B cell (primary cell): ENCODE data around the gene RNF130. TPM values are rescaled to one million over a fixed set of nuclear protein-coding genes. Genes with fewer than 3 reads are reported as not detected.

ENCODE experiments used
- ATAC-seq: fragments of 200-7000 bp; cut with Tn5 transposase; one replicate; pipeline ENCODE4 v1.10.0; 2021; ENCODE audit warnings: low read depth, mild to moderate bottlenecking, moderate number of reproducible peaks, moderate library complexity
- CTCF ChIA-PET: fragments of 350-600 bp; sonication (Branson Sonifier 250); formaldehyde crosslinking; loops from one replicate; lab custom pipeline; 2021; ENCODE audit warnings: antibody characterized with exemption, inconsistent platforms; lab: Charles Lee
- POLR2A ChIA-PET: fragments of 350-600 bp; sonication (Branson Sonifier 250); formaldehyde crosslinking; loops from one replicate; lab custom pipeline; 2021; ENCODE audit warnings: antibody characterized with exemption; lab: Charles Lee
- DNase-seq: peaks from one replicate; pipeline ENCODE4 v3.0.0; 2013
- H2AFZ ChIP-seq: 2 replicates; pipeline ENCODE4 v1.6.1; 2012; ENCODE audit warnings: mild to moderate bottlenecking, low read depth, low read length; ENCODE audit not compliant: insufficient read depth, poor library complexity, severe bottlenecking
- H3K27ac ChIP-seq, 2 donors: 1 replicate in 1 of 2; 2 replicates in 1 of 2; pipeline ENCODE4 v1.5.1; 2012 to 2013; ENCODE audit warnings: low read length in 2 of 2, mild to moderate bottlenecking in 2 of 2, moderate library complexity in 1 of 2
- H3K27me3 ChIP-seq, 4 experiments: fragments of 200-600 bp in 1 of 4; sonication (generic) in 1 of 4; replicated peaks in 1 of 4; 1 replicate in 2 of 4; 2 replicates in 2 of 4; pipeline versions ENCODE4 v1.6.1 to v1.7.0; 2013 to 2016; ENCODE audit warnings: low read length in 3 of 4, mild to moderate bottlenecking in 2 of 4, mixed read lengths in 1 of 4, moderate library complexity in 1 of 4; ENCODE audit not compliant: insufficient read depth in 4 of 4, control insufficient read depth in 3 of 4; ENCODE audit errors: control extremely low read depth in 1 of 4
- H3K36me3 ChIP-seq, 2 experiments: replicated peaks in 1 of 2; 1 replicate in 1 of 2; 2 replicates in 1 of 2; pipeline versions ENCODE4 v1.6.1 to v1.7.1; 2013; ENCODE audit warnings: low read length in 1 of 2; ENCODE audit not compliant: insufficient read depth in 2 of 2, control insufficient read depth in 1 of 2; ENCODE audit errors: control extremely low read depth in 1 of 2, extremely low read depth in 1 of 2
- H3K4me1 ChIP-seq, 2 donors: fragments of 200-600 bp in 1 of 2; sonication (generic) in 1 of 2; 1 replicate in 1 of 2; 2 replicates in 1 of 2; pipeline versions ENCODE4 v1.5.1 to v1.6.1; 2013 to 2017; ENCODE audit warnings: low read length in 2 of 2; ENCODE audit not compliant: control insufficient read depth in 2 of 2, insufficient read depth in 2 of 2
- H3K4me2 ChIP-seq: replicated peaks from 2 replicates; pipeline ENCODE3; 2012; ENCODE audit warnings: mild to moderate bottlenecking, low read depth, low read length; ENCODE audit not compliant: poor library complexity, severe bottlenecking
- H3K4me3 ChIP-seq, 5 experiments: fragments of 200-600 bp in 1 of 5; sonication (generic) in 1 of 5; 1 replicate in 3 of 5; 2 replicates in 2 of 5; pipeline versions ENCODE4 v1.5.1 to v1.7.0; 2011 to 2016; ENCODE audit warnings: low read length in 4 of 5, mild to moderate bottlenecking in 4 of 5, low read depth in 2 of 5, control low read depth in 1 of 5, moderate library complexity in 1 of 5; ENCODE audit not compliant: insufficient read depth in 1 of 5; ENCODE audit errors: control extremely low read depth in 1 of 5, extremely low read depth in 1 of 5
- H3K79me2 ChIP-seq: fragments of 200-600 bp; sonication (generic); one replicate; pipeline ENCODE4 v1.6.0; 2016; ENCODE audit warnings: low read length; ENCODE audit not compliant: control insufficient read depth, insufficient read depth
- H3K9ac ChIP-seq: fragments of 200-600 bp; sonication (generic); 2 replicates; pipeline ENCODE4 v1.6.1; 2017; ENCODE audit warnings: mild to moderate bottlenecking, low read length, moderate library complexity
- H3K9me3 ChIP-seq, 3 donors: one replicate each; pipeline versions ENCODE4 v1.6.1 to v1.7.1; 2013; ENCODE audit warnings: low read length in 2 of 3; ENCODE audit not compliant: control insufficient read depth in 2 of 3, insufficient read depth in 1 of 3; ENCODE audit errors: control extremely low read depth in 1 of 3
- H4K20me1 ChIP-seq: 2 replicates; pipeline ENCODE4 v1.6.0; 2012; ENCODE audit warnings: mild to moderate bottlenecking, low read length; ENCODE audit not compliant: insufficient read depth, control insufficient read depth, poor library complexity, severe bottlenecking
- H3K27ac Mint-ChIP-seq: one replicate; pipeline ENCODE4 v1.8.0; 2021; ENCODE audit warnings: mixed read lengths
- H3K27me3 Mint-ChIP-seq: one replicate; pipeline ENCODE4 v1.8.0; 2021; ENCODE audit warnings: mixed read lengths
- H3K4me1 Mint-ChIP-seq: one replicate; pipeline ENCODE4 v1.8.0; 2021; ENCODE audit warnings: mixed read lengths
- H3K4me3 Mint-ChIP-seq: one replicate; pipeline ENCODE4 v1.8.0; 2021; ENCODE audit warnings: mixed read lengths
- H3K9me3 Mint-ChIP-seq: one replicate; pipeline ENCODE4 v1.8.0; 2022; ENCODE audit warnings: mixed read lengths; ENCODE audit not compliant: insufficient read depth
- EZH2 ChIP-seq: IDR thresholded peaks from 2 replicates; pipeline ENCODE4 v1.6.1; 2012; ENCODE audit warnings: borderline replicate concordance, low read depth, mild to moderate bottlenecking, moderate library complexity, low read length; ENCODE audit not compliant: insufficient read depth, poor library complexity, severe bottlenecking
- WGBS: methylation state at CpG from one replicate; pipeline ENCODE4 v1.1.5; 2013; ENCODE audit warnings: missing lambda C conversion rate; ENCODE audit not compliant: insufficient coverage; 5-methylcytosine and 5-hydroxymethylcytosine counted together
- intact Hi-C: fragments of 100-400 bp; cut with micrococcal nuclease; formaldehyde crosslinking; loops from one replicate; pipeline ENCODE4 v1.10.0; 2022
- polyA plus RNA-seq: library from polyadenylated mRNA; depleted of rRNA; stranded (reverse); fragments of >200 nt; gene quantifications from 2 replicates; pipeline ENCODE4 v1.2.3, GENCODE V29; 2012
- total RNA-seq, 2 donors: library from RNA; stranded (reverse); fragments of 120-200 nt in 1 of 2; gene quantifications; 1 replicate in 1 of 2; 2 replicates in 1 of 2; pipeline versions ENCODE4 v1.2.3 to v1.2.4, GENCODE V29; 2013 to 2022
- TF ChIP-seq, protein P1 (sequence below): fragments of 200-600 bp; IDR thresholded peaks from one replicate; pipeline ENCODE4 v1.8.0; 2022; ENCODE audit warnings: antibody characterized with exemption, mild to moderate bottlenecking

The RNF130 gene
- total and polyA plus RNA-seq, 2 donors (not counting 1 experiment from before 2014, with no cell fraction given) = 18.1 to 25.8 TPM

DNA sequence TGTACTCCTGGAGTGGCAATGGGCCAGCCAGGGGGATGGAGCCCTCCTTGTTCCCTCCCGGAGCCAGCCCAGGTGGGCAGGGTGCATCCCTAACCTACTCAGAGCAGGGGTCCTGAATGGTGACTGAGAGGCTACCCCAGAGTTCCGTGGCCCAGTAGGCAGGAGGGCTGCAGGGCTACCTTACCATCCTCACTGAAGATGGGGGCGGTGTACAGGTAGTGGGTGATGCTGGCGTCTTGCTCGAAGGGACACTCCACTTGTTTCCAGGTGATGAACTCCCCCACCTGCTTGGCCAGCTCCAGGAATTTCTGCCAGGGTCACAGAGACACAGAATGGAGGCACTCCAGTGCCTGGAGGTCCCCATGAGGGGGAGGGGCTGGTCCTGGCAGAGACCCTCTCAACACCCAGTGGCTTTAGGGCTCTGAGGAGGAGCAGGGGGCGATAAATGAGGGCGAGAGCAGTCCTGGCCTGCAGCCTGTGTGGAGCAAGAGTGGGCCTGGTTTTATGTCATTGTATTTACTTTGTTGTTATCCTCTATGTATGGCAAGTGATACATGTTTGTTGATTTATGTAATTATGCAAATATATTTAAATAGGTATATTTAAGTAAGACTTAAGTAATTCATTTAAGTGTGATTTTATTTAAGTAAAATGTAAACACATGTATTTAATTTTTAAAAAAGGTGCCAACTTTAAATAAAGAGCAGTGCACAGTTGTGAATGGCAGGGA is 39.9 kb upstream of the RNF130 start:
- Histone ChIP-seq H3K27me3 (no peaks in the 10 kb centered on the region), H3K4me2 (no peak overlapping the region), H4K20me1 (no peaks in the 10 kb centered on the region), H3K36me3 (no peaks in the 10 kb centered on the region), H3K79me2 (no peaks in the 10 kb centered on the region), H3K4me3 (no peak overlapping the region), H2AFZ (no peak overlapping the region), H3K9ac (no peak overlapping the region), H3K4me1 (no peaks in the 10 kb centered on the region), H3K9me3 (peaks cover 0 to 11% (median 9%) of the 10 kb centered on the region in 3 donors), H3K27ac (no peak overlapping the region)
- intact Hi-C loops = no loop called here
- CTCF ChIA-PET = no interaction called here
- Mint-ChIP-seq H3K4me3 (no peak overlapping the region), H3K27me3 (no peaks in the 10 kb centered on the region), H3K9me3 (peaks cover 7% of the 10 kb centered on the region), H3K27ac (no peak overlapping the region), H3K4me1 (no peaks in the 10 kb centered on the region)
- TF ChIP-seq, protein P1, sequence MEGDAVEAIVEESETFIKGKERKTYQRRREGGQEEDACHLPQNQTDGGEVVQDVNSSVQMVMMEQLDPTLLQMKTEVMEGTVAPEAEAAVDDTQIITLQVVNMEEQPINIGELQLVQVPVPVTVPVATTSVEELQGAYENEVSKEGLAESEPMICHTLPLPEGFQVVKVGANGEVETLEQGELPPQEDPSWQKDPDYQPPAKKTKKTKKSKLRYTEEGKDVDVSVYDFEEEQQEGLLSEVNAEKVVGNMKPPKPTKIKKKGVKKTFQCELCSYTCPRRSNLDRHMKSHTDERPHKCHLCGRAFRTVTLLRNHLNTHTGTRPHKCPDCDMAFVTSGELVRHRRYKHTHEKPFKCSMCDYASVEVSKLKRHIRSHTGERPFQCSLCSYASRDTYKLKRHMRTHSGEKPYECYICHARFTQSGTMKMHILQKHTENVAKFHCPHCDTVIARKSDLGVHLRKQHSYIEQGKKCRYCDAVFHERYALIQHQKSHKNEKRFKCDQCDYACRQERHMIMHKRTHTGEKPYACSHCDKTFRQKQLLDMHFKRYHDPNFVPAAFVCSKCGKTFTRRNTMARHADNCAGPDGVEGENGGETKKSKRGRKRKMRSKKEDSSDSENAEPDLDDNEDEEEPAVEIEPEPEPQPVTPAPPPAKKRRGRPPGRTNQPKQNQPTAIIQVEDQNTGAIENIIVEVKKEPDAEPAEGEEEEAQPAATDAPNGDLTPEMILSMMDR = no peak
- no peak for TF ChIP-seq EZH2
- WGBS = 100% methylated on average over 1 of the region's 7 CpGs
- DNase-seq (no peak), ATAC-seq (no peak)
- POLR2A ChIA-PET = no interaction called here

DNA sequence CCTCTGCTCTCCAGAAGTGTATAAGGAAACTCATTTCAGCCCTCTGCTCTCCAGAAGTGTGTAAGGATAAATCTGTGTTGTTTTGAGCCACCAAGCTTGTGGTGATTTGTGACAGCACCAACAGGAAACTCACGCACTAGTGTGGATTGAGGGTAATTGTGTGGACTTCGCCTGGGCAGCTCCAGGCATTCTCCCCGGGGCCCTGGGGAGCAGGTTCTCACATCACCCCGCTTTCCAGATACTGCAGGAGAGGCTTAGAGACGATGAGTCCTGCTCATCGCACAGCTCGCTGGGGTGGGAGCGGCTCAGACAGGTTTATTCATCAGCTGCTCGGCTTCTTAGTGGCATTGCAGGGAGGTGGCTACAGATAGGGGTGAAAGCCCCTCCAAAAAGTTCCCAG is 38.4 kb upstream of the RNF130 start:
- intact Hi-C loops = no loop called here
- H3K27ac Mint-ChIP-seq = no peak overlapping the region
- Histone ChIP-seq H3K9me3 (peaks cover 0 to 16% (median 13%) of the 10 kb centered on the region in 3 donors), H3K4me1 (no peaks in the 10 kb centered on the region), H3K36me3 (no peaks in the 10 kb centered on the region), H3K79me2 (no peaks in the 10 kb centered on the region), H2AFZ (no peak overlapping the region), H3K27me3 (no peaks in the 10 kb centered on the region), H3K4me3 (no peak overlapping the region), H3K4me2 (no peak overlapping the region), H4K20me1 (no peaks in the 10 kb centered on the region), H3K27ac (no peak overlapping the region), H3K9ac (no peak overlapping the region)
- no peak overlapping the region for H3K4me3 Mint-ChIP-seq
- POLR2A ChIA-PET = no interaction called here
- H3K27me3 Mint-ChIP-seq = peaks cover under 1% of the 10 kb centered on the region
- DNase-seq (no peak), ATAC-seq (no peak)
- no peaks in the 10 kb centered on the region for H3K4me1 Mint-ChIP-seq
- H3K9me3 Mint-ChIP-seq = peaks cover 8% of the 10 kb centered on the region
- TF ChIP-seq, protein P1 = no peak
- no peak for TF ChIP-seq EZH2
- CTCF ChIA-PET = no interaction called here
- 70% methylated on average over 6 of the region's 9 CpGs for WGBS
